Cortex of kidney (tissue), 1 donor: ENCODE results near the gene STRBP.

ENCODE experiments used
- DNase-seq: peaks from one replicate; lab custom pipeline; 2025; lab: John Stamatoyannopoulos, UW

Gene STRBP

DNA sequence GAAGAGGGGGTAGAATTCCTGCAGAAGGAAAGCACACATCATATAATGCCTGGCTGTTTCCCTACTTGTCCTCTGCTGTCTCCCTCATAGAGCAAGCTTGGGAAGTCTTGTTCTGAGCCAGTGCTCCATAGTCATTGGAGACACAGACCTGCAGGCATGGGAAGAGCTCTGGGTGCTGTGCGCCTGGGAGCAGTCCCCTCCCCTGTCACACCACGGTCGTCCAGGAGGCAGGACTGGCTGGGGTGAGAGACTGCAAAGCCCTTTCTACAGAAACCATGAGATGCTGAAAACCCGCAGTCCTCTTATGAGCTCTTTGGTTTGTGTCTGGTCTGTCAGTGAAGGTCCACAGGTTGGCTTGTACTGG, 170.3 kb downstream of the STRBP start:
- no peak for DNase-seq

DNA sequence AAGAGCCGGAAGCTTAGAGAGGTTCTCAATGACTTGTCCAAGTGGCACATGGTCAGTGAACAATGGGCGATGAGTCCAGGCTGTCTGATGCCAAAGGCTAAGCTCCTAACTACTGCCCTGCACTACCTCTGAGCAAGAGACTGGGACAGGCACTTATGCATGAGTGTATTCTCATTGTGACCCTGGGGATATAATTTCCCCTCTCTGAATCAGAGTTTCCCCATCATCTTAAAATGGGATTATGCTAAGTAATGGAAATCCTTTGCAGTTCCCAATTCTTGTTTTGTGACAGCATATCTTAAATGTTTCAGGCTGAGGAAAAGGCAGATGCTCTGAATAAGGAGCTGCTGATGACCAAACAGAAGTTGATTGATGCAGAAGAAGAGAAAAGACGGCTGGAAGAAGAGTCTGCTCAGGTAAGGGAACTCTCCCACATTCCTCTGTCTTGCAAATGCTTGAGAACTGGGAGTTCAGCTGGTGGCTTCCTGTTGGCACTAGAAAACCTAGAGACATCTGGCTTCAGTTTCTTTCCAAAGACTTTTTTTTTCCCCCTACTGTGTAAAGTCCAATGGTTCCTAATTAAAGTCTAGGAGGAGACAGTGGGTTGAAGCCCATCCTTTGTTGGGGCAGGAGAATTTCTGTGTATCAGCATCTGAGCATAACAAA, 170.8 kb downstream of the STRBP start:
- no peak for DNase-seq

DNA sequence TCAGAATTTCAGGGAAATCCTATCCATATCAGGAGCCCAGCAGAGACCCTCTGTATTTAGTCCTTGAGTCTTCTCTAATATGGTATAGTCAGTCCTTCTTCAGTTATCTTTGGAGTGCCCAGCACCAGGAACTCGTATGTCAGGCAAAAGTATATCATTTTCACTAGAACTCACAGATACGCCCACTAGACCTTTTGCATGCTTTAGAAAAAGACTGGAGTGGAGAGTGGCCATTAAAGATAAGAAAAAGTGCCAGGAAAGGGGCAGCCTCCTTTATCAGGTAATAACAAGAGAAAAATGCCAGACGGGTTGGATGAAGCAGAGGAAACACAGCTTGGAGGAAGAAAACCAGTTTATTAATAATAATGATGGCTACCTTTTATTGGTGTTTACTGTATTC, 171.4 kb downstream of the STRBP start:
- no peak for DNase-seq

DNA sequence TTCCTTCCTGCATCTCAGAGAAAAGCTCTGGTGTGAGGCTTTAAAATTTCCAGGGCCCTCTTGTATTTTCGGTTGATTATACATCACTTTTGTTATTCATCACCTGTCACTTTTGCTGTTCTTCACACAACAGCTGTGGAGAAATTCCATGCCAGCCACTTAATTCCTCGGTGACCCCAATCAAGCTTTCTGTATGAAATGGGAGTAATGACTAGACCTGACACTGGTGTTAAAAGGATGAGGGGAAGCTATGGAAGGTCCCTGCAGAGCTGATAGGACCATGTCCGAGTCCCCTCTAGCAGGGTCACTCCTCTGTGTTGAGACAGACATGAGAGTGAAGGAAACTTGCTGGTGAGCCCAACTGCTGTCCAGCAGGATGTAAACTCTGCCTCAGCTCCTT, 175.2 kb downstream of the STRBP start:
- DNase-seq: no peak

DNA sequence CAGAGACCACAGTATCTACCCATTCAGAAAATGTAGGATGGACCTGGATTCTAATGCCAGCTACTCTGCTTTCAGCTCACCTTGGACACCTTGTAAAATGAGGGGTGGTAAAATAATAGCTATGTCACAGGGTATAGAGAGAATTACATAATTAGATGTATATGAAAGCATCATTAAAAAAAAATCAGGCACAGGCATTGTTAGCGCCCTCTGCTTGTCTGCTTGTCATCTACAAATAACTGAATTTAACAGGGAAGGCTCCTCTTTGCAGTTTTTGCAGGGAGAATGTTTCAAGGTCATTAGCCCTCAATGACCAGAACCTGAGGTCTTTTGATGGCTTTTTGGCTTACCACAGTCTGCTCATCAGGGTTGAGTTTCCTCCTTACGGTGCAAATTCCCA, 176.9 kb downstream of the STRBP start:
- no peak for DNase-seq

DNA sequence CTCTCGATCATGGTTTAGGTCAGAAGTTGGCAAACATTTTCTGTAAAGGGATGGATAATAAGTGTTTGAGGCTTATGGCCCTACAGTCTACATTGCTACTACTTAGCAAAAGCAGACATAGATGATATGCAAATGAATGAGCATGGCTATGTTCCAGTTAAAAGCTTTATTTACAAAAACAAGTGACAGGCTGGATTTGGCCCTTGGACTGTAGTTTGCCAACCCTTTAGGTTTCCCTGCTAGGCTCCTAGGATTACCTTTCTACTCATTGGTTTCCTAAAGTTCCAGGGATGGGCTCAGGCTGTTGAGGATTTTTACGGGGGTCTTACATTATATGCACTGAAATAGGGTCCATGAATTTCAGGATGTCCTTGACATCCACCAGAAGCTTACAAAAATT, 177.4 kb downstream of the STRBP start:
- DNase-seq: no peak

DNA sequence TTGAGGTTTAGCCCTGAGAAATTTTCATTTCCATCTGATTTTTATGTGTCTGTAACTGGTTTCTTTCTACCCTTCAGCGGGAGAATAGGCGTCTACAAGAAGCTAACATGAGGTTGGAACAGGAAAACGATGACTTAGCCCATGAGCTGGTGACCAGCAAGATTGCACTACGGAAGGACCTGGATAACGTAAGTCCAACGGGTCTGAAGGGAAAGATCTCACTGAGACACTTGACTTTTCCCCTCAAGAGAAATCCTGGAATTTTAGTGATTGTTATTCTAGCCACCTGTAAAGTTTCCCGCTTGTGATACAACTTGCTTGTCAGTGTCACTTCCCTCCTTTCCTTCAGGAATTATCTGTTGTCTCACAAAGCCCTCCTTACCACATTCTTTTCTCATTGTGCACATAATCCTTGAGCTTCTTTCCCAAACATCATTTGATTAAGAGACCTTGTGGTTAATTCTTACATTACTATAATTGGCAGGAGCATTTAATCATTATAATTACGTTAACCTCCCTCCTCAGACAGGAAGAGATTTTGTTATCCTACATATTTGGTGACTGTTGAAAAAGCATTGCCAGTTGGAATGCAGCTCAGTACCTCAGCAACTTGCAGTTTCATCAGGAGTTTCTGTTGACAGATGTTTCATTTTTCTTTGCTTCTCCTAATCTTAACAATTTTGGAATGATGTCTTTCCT, 178.0 kb downstream of the STRBP start:
- DNase-seq: no peak

DNA sequence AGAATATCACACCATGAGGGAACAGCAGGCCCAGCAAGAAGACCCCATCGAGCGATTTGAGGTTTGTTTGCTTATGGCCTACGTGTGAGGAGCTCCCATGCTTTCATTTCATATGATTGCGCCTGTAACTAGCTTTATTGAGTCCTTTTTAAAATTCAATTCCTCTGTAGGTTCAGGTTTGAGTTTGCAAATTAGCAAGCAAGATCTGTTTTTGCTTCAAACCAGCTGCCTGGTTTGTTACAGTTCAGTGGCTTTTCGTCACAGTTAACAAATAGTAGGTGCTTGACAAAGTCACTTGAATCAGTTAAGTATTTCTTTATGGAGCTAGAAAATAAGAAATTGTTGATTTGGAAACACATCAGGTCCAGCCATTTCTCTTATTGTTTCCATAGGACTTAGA, 178.6 kb downstream of the STRBP start:
- no peak for DNase-seq

DNA sequence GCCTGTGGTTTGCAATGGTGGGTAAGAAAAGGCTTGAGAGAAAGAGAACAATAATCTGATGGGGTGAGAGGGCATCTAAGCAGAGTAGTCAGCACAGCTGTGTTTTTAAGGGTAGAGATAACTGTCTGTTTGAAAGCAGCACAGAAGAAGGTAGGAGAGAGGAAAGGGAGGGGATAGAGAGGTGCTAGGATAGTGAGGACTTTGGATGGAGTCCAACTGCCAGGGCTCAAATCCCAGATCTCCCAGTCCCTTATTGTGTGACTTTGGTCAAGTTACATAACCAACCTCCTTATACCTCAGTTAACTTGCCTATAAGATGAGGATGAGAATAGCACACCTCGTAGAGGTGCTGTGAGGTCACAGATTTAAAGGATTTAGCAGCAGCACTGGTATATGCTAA, 179.3 kb downstream of the STRBP start:
- DNase-seq: no peak

DNA sequence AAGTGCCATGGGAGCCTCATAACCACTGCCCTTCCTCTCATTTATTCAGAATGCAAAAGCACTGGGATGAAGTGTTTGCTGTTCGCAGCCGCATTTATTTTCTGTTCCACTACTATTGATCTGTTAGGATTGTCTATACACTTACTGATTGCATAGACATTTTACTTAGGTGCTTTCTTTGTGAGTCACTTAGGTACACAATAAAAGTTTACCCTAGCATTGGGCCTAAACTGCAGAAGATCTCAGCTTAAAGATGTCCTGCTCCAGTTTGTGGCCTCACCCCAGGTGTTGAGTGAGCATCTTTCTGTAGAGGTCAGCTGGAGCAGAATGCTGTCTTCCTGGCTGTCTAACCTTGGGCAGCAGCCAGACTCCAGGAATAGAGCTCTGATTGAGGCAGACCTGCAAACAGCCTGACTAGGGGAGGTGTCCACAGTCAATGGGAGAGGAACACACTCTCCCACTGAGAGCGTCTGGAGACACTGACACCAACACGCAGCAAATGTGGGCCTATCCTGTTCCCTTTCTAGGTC, 181.0 kb downstream of the STRBP start:
- DNase-seq: no peak

DNA sequence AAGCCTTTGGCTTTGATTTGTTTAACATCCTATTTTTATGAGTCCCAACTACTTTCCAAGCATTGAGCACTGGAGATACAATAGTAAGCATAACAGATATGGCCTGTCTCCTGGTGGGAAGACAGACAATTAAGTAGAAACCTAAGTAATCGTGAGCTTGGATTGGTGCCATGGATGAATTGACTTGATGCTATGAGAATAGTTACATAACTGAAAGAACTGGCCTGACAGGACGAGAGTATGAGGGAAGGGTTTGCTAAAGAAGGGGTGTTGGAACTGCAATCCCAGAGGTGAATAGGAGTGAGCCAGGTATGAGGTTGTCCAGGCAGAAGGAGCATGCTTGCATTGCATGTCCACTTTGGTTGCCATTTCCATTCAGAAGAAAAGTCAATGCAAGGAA, 182.5 kb downstream of the STRBP start:
- DNase-seq: no peak

DNA sequence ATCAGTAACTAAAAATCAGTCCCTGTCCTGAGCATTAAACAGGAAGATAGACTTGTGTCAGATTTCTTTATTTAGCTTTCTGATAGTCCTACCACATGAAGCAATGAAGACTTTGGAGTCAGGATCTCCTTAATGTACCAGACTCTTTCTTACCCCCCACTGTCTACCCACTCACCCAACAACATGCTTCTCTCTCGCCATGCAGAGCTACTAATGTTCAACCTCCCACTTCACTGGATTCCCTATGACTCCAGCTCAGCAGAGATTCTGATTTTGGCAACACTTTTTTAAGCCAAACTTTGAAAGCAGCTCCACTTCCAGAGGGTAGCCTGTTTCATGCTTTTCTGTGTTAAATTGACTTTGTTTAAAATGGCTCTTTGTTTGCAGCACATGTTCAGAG, 184.1 kb downstream of the STRBP start:
- no peak for DNase-seq

DNA sequence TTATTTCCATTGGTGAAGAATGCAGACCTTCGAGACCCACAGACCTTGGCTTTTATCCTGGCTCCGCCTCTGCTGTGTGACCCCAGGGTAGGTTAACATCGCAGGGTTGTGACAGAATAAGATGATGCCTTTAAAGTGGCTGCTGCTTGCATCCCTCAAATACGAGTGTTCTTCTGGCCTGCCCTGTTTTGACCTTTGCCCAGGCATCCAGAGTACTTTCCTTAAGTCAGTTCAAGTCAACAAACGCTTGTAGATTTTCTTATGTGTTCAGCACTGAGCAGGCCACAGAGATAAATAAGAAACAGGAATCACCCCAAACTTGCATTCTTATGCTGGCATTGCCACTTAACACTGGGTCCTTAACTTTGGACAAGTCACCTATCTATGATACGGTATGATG, 184.7 kb downstream of the STRBP start:
- no peak for DNase-seq

DNA sequence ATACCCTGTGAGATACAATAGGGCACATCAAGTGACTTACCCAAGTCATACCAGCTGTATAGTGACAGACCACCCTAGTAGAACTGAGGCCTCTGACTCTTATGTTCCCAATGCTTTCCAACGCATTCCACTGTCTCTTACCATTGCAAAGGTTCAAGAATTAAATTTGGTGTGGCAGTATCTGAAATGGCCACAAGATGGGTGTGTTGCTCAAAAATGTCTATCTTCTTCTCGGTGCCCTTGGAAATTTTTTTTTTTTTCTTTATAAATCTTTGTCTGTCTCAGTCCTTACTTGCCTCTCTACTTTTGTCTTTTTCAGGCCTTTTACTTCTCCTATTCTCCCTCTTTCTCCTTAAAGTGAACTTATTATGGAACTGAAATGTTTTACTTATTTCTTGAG, 186.6 kb downstream of the STRBP start:
- no peak for DNase-seq

DNA sequence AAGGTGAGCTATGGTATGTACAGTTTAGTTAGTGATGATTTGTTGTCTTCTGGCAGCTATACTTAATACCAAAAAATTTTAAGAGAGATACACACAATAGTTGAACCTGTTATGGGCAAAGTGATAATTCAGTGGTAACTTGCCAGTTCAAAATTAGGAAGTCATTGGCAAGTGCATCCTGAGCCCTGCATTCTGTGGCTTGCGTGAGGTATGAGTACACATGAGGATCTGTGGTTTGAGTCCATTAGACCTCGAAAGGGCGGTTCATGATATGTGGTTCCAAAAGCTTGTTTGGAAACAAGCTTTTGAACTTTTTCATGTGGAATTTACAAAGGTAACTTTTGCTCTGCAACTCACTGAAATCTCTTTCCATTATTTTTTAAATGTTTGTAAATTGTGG, 187.9 kb downstream of the STRBP start:
- no peak for DNase-seq

DNA sequence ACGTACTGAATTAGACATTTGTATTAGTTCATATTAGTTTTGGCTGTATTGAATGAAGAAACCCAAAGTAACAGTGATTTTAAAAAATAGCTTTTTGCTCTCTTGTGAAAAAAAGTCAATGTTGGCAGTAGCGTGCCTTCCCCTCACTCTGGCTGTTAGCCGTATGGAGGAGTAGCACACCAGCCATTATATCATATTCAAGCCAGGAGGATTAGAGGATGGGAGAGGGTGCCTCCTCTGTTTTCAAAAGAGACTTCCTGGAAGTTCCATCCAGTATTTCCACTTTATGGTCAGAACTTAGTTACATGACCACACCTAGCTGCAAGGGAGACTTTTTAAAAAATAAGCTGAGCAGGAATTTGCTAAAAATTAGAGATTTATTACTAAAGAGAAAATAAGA, 193.8 kb downstream of the STRBP start:
- DNase-seq: no peak

DNA sequence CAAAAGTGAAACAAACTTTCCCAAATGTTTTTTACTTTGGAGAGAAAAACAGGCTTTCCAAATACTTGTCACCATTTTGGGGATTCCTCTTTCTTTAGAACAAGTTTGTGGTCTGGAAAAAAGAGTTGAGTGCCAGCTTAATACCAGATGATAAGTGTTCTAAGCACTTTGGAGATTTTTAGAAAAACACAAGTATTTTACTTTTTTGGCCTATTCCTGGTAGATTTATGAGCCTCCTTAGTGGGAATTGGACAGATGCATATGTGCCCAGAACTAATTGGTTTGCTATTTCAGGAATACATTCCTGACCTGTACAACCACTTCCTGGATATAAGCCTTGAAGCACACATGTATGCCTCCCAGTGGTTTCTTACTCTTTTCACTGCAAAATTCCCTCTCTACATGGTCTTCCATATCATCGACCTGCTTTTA, 194.4 kb downstream of the STRBP start:
- DNase-seq: no peak

DNA sequence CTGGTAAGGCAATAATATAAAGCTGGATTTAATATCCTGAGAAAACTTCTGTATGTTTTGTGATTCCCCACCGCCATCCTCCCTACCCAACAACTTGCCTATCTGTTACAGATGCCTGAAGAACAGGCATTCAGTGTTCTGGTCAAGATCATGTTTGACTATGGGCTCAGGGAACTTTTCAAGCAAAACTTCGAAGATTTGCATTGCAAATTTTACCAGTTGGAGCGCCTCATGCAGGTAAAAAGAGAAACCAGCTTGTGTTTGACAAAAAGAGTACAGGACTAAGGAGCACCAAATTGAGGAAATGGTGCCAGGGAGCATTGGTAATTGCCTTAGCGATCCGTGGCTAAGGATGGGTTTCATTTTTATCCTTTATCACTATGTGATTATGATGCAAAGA, 194.9 kb downstream of the STRBP start:
- no peak for DNase-seq

DNA sequence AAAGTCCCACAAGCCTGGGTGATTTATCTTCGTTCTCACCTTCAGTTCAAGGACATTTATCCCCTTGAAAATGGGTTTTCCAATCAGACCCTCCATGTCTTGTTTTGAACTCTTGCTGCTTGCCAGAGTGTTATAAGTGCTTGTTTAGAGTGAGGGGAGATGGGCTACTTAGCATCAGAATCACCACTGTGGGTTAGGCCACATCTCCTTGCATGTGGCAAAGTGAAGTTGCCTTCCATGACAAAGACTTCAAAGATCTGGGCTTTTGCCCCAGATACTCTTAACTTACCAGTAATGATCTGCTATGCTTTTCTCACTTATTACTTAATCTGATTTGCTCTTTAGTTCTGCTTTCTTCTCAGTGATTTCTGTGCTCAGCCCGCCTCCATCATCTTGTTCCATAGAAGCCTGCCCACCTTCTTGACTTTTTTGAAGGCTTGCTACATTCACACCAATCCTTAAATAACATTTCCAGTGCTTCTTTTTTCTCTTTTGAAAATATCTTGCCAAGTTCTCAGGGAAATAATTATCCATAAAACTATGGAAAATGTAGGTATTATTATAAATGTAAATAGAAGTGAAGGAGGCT, 195.9 kb downstream of the STRBP start:
- no peak for DNase-seq
